ENCODE results near the gene SORCS2.

- TF ChIP-seq LEF1 (IDR thresholded peaks at IDR 0.05; ENCODE audit: borderline replicate concordance) (no peak), FOXM1 (IDR thresholded peaks at IDR 0.05; ENCODE audit: borderline replicate concordance) (no peak), ZNF384 (IDR thresholded peaks at IDR 0.05) (no peak), SUZ12 (IDR thresholded peaks at IDR 0.05) (no peak)
These were observed 562.4 kb downstream of the SORCS2 start for GRCh38 chr4:7754565-7755262.
